Activated naive CD8-positive, alpha-beta T cell treated with anti-CD3 and anti-CD28 coated beads, Interleukin-2, amount 10 ng/mL, durations not matched to agents 7 days and 5 days (primary cell): ENCODE data around the gene IL17RA. TPM values are rescaled to one million over a fixed set of nuclear protein-coding genes. Genes with fewer than 3 reads are reported as not detected.
"Not testable (repeated sequence)": the region's sequence is repeated elsewhere in the genome, so short reads cannot be mapped to it uniquely, and the experiment has no call there.

Experiments used
- ATAC-seq: fragments of 150-1000 bp; cut with Tn5 transposase; one replicate; pipeline ENCODE4 v1.10.0; 2021; ENCODE audit warnings: low read depth, moderate library complexity
- POLR2A ChIA-PET: fragments of 350-600 bp; sonication (Branson Sonifier 250); formaldehyde crosslinking; loops from one replicate; lab custom pipeline; 2021; ENCODE audit warnings: antibody characterized with exemption; lab: Charles Lee
- DNase-seq: peaks from one replicate; pipeline ENCODE4 v3.0.0; 2021
- H3K27ac Mint-ChIP-seq: one replicate; pipeline ENCODE4 v1.8.0; 2022; ENCODE audit warnings: mild to moderate bottlenecking, mixed read lengths
- H3K27me3 Mint-ChIP-seq: one replicate; pipeline ENCODE4 v1.8.0; 2022; ENCODE audit warnings: mild to moderate bottlenecking, moderate library complexity, mixed read lengths
- H3K36me3 Mint-ChIP-seq: one replicate; pipeline ENCODE4 v1.8.0; 2021; ENCODE audit warnings: mild to moderate bottlenecking, mixed read lengths
- H3K4me1 Mint-ChIP-seq: one replicate; pipeline ENCODE4 v1.8.0; 2021; ENCODE audit warnings: mixed read lengths
- H3K4me3 Mint-ChIP-seq: one replicate; pipeline ENCODE4 v1.8.0; 2022; ENCODE audit warnings: mild to moderate bottlenecking, moderate library complexity, mixed read lengths
- H3K9me3 Mint-ChIP-seq: one replicate; pipeline ENCODE4 v1.8.0; 2021; ENCODE audit warnings: mixed read lengths
- total RNA-seq, 2 experiments: library from RNA; stranded (reverse); gene quantifications; one replicate each; pipeline ENCODE4 v1.2.3, GENCODE V29; 2021

The IL17RA gene
- total RNA-seq, result 10 to 100 TPM; 46.7 to 48.0 TPM

GRCh38 chr22:17084554-17085276 lies at the start of gene IL17RA:
TSS of gene IL17RA (plus strand) at chr22:17085000. CDS start at chr22:17085092, 92 bp downstream.
- peak; percentile 97 for DNase-seq
- Mint-ChIP-seq H3K36me3 (peaks cover 9% of the 10 kb centered on the region), H3K9me3 (no peaks in the 10 kb centered on the region), H3K4me3 (peak within 1 kb of the TSS; percentile 89), H3K27me3 (peaks cover 6% of the 10 kb centered on the region), H3K4me1 (peaks cover 39% of the 10 kb centered on the region), H3K27ac (peak within 1 kb of the TSS; percentile 92)
- peak; percentile 89 for ATAC-seq
- POLR2A ChIA-PET, result interaction anchor here (0.6 to 1.4 kb wide), 8 partner anchors 10 to 152 kb away, joined by 3 to 7 read pairs (median 4); partner anchors contain the start of gene ADA2

GRCh38 chr22:17035246-17035645 lies 49.6 kb upstream of the IL17RA start:
- Mint-ChIP-seq H3K4me1 (peaks cover 5% of the 10 kb centered on the region), H3K27ac (no peak overlapping the region), H3K9me3 (no peaks in the 10 kb centered on the region), H3K36me3 (no peaks in the 10 kb centered on the region), H3K27me3 (peaks cover 16% of the 10 kb centered on the region), H3K4me3 (no peak overlapping the region)
- DNase-seq (no peak), ATAC-seq (no peak)
- POLR2A ChIA-PET, result no interaction called here

- H3K36me3 Mint-ChIP-seq, result not testable (repeated sequence)
- ATAC-seq (peak; percentile 24), DNase-seq (peak; percentile 37)
These were observed 48.6 kb upstream of the IL17RA start for GRCh38 chr22:17035976-17036841.

GRCh38 chr22:17036842-17037711 lies 47.7 kb upstream of the IL17RA start:
- POLR2A ChIA-PET, H3K4me1 Mint-ChIP-seq, H3K9me3 Mint-ChIP-seq, H3K27ac Mint-ChIP-seq, H3K36me3 Mint-ChIP-seq: not testable (repeated sequence)
- Mint-ChIP-seq H3K4me3 (peak overlapping the region; percentile 64), H3K27me3 (peaks cover 16% of the 10 kb centered on the region)
- peak; percentile 36 for DNase-seq
- ATAC-seq, result peak; percentile 81

More at GRCh38 chr22:17035976-17036841, 48.6 kb upstream of the IL17RA start:
- H3K4me1 Mint-ChIP-seq, H3K9me3 Mint-ChIP-seq, POLR2A ChIA-PET: not testable (repeated sequence)
- peak overlapping the region; percentile 58 for H3K4me3 Mint-ChIP-seq
- H3K27me3 Mint-ChIP-seq, result peaks cover 16% of the 10 kb centered on the region
- H3K27ac Mint-ChIP-seq, result peak overlapping the region; percentile 52

GRCh38 chr22:17043521-17043920 lies 41.3 kb upstream of the IL17RA start:
- Mint-ChIP-seq H3K9me3 (no peaks in the 10 kb centered on the region), H3K27ac (no peak overlapping the region), H3K27me3 (no peaks in the 10 kb centered on the region), H3K4me1 (no peaks in the 10 kb centered on the region), H3K4me3 (no peak overlapping the region), H3K36me3 (no peaks in the 10 kb centered on the region)
- no peak for DNase-seq
- POLR2A ChIA-PET, result no interaction called here
- no peak for ATAC-seq

- no peak for DNase-seq
- Mint-ChIP-seq H3K36me3 (no peaks in the 10 kb centered on the region), H3K27ac (no peak overlapping the region), H3K4me3 (no peak overlapping the region), H3K27me3 (no peaks in the 10 kb centered on the region), H3K9me3 (no peaks in the 10 kb centered on the region), H3K4me1 (no peaks in the 10 kb centered on the region)
- POLR2A ChIA-PET, result no interaction called here
- ATAC-seq, result no peak
These were observed 38.0 kb upstream of the IL17RA start for GRCh38 chr22:17046566-17047348.

GRCh38 chr22:17047656-17048055 lies 37.1 kb upstream of the IL17RA start:
- Mint-ChIP-seq H3K4me1 (no peaks in the 10 kb centered on the region), H3K27ac (no peak overlapping the region), H3K27me3 (no peaks in the 10 kb centered on the region), H3K9me3 (no peaks in the 10 kb centered on the region), H3K4me3 (no peak overlapping the region), H3K36me3 (no peaks in the 10 kb centered on the region)
- DNase-seq (no peak), ATAC-seq (no peak)
- POLR2A ChIA-PET, result no interaction called here

- H3K4me1 Mint-ChIP-seq, result peaks cover 3% of the 10 kb centered on the region
- H3K36me3 Mint-ChIP-seq, result no peaks in the 10 kb centered on the region
- H3K27ac Mint-ChIP-seq, result no peak overlapping the region
- POLR2A ChIA-PET, result no interaction called here
- no peaks in the 10 kb centered on the region for H3K9me3 Mint-ChIP-seq
- no peak for ATAC-seq
- no peak overlapping the region for H3K4me3 Mint-ChIP-seq
- no peak for DNase-seq
- peaks cover 5% of the 10 kb centered on the region for H3K27me3 Mint-ChIP-seq
These were observed 28.7 kb upstream of the IL17RA start for GRCh38 chr22:17056058-17056457.

GRCh38 chr22:17056807-17057206 lies 28.0 kb upstream of the IL17RA start:
- Mint-ChIP-seq H3K9me3 (no peaks in the 10 kb centered on the region), H3K36me3 (no peaks in the 10 kb centered on the region), H3K27me3 (peaks cover 5% of the 10 kb centered on the region), H3K4me1 (peaks cover 3% of the 10 kb centered on the region), H3K27ac (no peak overlapping the region), H3K4me3 (no peak overlapping the region)
- no peak for ATAC-seq
- no peak for DNase-seq
- POLR2A ChIA-PET, result no interaction called here

GRCh38 chr22:17057959-17058814 lies 26.6 kb upstream of the IL17RA start:
- Mint-ChIP-seq H3K36me3 (no peaks in the 10 kb centered on the region), H3K9me3 (no peaks in the 10 kb centered on the region), H3K27me3 (peaks cover 5% of the 10 kb centered on the region), H3K4me3 (no peak overlapping the region), H3K27ac (no peak overlapping the region), H3K4me1 (peaks cover 4% of the 10 kb centered on the region)
- POLR2A ChIA-PET, result interaction anchor here (0.6 kb wide), 1 partner anchor 1065 kb away, joined by 3 read pairs; no protein-coding TSS in a partner anchor
- ATAC-seq (peak; percentile 30), DNase-seq (peak; percentile 55)

- Mint-ChIP-seq H3K4me1 (peaks cover 7% of the 10 kb centered on the region), H3K36me3 (no peaks in the 10 kb centered on the region), H3K4me3 (no peak overlapping the region), H3K27ac (no peak overlapping the region), H3K9me3 (no peaks in the 10 kb centered on the region), H3K27me3 (peaks cover 11% of the 10 kb centered on the region)
- DNase-seq (no peak), ATAC-seq (no peak)
- POLR2A ChIA-PET, result no interaction called here
These were observed 24.7 kb upstream of the IL17RA start for GRCh38 chr22:17060126-17060525.
